ENCODE data around the gene PAK4.

Gene PAK4

DNA sequence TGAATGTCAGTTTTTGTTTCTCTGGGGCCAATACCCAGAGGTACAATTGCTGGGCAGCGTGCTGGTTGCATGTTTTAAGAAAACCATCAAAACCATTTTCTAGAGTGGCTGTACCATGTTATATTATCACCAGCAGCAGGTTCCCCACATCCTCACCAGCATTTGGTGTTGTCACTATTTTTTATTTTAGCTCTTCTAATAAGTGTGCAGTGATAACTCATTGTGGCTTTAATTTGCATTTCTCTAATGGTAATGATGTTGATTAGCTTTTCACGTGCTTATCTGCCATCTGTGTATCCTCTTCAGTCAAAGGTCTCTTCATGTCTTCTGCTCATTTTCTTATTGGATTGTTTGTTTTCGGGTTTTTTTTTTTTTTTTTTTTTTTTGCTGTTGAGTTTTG lies 21.9 kb downstream of the PAK4 start:
- DNase-seq: no peak

DNA sequence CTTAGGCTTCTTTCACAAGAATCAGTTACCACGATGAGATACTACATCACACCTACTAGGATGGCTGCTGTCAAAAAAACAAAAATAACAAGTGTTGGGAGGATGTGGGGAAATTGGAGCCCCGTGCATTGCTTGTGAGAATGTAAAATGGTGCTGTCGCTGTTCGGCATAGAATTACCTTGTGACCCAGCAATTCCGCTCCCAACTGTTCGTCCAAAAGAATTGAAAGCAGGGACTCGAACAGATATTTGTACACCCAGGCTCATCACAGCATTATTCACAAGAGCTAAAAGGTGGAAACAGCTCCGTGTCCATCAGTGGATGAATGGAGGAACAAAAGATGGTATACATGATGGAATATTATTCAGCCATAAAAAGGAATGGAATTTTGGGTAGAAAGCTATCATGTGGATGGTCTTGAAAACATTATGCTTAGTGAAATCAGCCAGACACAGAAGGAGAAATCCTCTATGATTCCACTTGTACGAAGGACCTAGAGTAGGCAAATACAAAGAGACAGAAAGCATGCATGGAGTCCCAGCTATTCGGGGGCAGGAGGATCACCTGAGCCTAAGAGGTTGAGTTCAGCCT lies 23.4 kb downstream of the PAK4 start:
- DNase-seq: no peak

DNA sequence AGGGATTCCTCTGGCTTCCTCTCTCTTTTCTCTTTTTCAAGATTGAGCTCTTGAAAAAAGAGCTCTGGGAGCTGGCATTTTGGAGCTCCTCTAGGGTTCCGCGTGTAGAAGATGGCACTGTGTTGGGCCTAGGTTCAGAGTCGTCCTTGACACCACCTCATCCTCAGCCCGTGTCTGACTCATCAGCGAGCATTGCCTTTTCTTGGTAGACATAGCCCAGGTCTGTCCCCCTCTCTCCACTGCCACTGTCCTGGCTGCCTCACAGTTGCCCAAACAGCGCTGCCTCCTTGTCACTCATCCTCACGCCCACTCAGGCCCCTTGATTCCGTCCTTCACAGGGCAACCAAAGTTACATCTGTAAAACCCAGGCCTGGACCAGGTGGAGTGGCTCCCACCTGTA lies 24.6 kb downstream of the PAK4 start:
- DNase-seq: no peak

DNA sequence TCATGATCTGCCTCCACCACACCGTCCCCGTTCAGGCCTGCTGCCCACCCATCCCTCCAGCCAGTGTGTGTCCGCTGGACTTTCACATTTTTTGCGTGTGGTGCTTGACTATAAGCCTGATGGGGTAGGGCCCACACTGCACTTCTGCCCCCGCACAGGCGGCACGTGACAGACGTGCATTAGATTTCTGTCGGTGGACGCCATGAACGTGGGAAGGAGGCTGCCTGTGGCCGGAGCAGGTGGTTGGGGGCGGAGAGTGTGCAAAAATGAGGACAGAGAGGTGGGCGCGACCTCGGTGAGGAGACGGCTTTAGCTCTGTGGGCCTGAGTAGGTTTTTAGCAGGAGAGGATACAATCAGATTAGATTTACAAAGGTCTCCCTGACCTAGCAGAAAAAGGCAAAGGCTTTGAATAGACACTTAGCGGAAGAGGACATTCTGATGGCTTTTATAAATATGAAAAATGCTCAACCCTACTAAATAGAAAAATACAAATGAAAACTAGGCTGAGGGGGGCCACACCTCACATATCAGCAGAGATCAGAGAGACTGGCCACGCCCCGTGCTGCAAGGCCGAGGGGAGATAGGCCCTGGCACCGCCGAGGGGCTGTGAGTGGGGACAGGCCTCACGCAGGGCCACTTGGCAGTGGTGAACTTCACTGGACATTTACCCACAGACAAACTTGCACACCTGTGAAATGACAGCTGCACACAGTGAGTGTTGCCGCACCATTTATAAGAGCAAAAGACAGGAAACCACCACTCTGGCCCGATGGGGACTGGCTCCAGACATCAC lies 25.4 kb downstream of the PAK4 start:
- no peak for DNase-seq

DNA sequence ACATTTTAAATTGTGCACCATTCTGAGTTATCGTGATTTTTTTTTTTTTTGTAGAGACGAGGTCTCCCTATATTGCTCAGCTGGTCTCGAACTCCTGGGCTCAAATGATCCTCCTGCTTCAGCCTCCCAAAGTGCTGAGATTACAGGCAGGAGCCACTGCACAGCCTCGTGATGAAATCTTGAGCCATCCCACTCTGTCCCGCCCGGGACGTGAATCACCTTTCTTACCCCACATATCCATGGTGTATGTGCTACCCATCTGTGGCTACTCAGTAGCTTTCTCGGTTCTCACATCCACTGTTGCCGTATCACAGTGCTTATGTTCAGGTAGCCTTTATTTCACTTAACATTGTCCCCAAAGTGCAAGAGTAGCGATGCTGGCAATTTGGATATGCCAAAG lies 26.5 kb downstream of the PAK4 start:
- no peak for DNase-seq

DNA sequence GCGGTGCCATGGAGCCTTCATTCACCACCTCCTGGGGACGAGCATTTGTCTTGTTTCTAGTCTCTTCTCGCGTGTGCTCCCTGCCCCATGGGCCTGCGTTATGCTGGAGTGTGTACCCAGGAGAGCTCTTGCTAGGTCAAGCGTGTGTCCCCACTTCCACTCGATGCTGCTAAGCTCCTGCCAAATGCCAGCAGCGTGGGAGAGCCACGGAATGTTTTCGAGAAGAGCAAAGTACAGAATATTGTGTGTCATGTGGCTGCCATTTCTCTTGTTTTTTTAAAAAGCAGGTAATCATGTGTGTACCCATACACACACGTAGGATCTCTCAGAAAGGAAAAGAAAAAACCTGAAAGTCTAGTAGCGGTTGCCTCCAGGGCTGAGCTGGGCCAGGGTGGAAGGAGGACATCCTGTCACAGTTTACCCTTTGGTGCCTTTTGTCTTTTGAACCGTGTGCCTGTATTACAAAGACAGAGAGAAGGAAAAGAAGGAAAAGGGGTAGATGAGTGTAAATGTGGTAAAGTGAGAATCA lies 28.6 kb downstream of the PAK4 start:
- no peak for DNase-seq

DNA sequence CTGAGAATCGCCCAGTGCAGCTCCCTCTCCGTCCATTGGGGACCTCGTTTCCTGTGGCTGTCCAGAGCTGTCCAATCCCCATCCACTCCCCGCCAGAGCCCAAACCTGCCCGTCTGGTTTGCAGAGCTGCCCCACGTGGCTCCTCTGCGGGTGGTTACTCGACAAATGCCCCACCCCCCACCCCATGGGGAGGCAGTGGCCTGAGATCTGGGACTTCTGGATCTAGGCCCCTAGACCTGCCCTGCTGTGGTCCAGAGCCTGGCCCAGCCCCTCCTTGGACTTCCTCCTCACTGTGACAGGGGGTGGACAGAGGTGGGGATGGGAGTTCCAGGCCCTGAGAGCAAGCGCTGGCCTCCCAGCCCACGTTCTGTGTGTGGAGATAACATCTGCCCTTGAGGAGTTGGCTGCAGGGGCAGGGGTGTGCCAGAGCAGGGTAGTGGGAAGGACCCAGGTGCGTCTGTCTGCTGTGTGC lies 29.1 kb downstream of the PAK4 start:
- no peak for DNase-seq

DNA sequence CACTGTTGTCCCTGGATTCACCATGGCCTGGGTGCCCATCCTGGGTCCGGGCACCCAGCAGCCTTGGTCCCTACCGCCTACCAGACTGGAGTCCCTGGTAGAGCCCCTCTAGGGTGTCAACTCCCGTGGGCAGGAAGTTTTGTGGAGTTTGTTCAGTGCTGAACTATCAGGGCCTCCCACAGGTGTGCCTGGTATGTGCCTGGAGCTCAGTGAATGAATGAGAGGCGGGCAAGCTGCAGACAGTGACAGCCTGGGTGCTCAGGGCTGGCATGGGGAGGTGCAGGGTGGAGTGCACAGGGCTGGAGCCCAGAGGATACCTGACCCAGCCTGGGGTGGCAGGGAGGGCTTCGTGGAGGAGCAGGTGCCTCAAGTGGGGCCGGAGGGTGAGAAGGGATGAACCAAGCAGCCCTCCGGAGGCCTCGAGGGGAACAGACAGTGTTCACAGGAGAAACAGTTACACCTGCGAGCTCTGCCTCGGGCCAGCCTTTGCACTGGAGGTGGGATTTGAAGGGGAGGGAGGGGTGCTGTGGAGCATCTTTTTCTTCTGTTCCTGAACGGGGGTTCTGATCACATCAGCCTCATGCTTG lies 29.6 kb downstream of the PAK4 start:
- DNase-seq: no peak

DNA sequence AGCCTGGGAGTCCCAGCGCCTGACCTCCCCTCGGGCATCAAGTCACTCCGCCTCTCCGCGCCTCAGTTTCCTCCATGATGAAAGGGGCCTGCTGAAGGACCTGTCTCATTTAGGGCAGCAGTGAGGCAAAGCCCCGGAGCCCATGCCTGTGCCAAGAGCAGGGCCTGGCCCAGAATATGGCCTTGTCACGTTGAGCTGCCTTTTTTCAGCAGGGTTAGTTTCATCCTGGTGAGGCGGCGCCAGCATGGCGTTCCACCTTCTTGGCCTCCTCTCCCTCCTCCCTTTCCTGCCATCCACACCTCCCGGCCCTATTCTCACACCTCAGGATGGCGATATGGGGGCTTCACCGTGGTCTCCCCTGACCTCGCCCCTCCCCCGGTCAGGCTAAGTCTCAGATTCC lies 30.2 kb downstream of the PAK4 start:
- DNase-seq: no peak

DNA sequence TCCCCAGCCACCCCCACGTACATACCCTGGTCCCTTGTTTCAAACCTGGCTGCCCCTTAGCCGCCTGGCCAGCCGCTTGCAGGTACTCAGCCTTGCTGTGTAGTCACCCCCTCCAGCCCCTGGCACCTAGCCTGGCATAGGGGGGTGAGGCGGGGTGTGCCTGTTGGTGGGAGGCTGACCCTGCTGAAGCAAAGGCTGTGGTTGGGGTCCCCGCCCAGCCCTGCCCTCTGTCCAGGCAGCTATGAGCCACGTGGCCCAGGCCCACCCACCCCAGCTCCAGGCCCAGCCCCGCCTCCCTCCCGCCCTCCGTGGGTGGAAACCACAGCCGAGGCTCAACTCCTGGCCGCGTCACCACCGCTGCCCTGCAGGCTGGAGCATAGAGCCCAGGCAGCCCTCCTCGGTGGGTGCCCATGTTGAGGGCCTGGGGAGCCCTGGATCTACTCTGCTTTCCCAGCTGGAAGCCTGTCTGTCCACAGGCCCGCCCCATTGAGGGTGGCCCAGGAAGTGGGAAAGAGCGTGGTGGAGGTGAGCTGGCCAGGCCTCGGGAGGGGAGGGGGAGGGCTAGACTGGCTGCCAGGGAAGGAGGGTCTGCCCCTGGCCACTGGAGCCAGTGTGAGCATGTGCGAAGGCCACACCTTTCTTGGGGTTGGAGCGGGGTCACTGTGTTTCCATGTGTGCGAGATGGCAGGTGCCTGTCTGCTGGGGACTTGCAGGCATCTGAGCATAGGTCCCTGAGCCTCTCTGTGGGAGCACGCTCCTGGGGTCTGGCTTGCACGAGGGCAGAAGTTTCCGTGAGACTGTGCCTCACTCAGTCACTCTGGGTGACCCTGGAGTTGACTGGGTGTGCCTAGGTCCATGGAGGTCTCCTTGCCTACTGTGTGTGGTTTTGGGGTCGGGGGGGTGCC lies 31.0 kb downstream of the PAK4 start:
- DNase-seq: no peak

DNA sequence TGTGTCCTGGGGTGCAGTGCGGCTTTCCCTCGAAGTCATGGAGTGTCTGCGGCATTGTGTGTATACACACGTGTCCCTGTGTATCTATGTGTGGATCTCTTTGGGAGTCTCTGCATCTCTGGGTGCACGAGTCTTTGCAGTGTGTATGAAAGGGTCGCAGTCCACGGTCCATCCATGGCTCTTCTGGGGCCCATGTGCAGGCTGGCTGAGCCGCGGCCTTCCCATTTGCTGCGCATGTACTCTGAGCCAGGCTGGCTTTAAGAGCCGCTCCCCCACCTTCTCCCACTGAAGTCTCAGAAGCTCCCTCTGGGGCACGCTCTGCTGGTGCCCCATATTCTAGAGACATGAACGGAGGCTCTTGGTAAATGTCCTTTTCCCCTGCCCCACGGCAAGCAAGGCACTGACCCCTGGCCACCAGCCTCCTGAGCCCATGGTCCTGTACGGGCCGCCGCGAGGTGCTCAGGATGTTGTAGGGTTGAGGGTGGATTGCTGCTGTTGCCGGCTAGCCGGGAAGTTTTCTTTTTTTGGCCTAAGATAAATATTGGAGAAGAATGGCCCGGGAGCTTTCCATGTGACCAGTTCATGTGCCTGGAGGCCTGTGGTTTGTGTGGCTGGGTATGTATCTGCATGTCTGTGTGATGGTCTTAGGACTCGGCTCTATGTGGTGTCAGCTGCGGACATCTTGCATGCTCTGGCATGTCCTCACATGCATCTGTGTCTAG lies 31.9 kb downstream of the PAK4 start:
- DNase-seq: no peak

DNA sequence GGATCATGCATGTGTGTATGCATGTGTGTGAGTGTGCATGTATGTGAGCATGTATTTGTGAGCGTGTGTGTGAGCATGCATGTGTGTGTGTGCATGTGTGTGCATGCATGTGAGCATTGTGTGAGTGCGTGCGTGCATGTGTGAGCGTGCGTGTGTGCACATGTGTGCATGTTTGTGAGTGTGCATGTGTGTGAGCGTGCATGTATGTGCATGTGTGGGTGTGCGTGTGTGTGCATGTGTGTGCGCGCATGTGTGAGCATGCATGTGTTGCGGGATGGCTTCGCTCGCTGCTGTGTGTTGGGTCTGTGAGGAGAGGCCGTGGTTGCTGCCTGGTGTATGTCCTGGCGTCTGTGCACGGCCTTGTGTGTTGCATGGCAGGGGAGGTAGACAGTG lies 32.4 kb downstream of the PAK4 start:
- no peak for DNase-seq

DNA sequence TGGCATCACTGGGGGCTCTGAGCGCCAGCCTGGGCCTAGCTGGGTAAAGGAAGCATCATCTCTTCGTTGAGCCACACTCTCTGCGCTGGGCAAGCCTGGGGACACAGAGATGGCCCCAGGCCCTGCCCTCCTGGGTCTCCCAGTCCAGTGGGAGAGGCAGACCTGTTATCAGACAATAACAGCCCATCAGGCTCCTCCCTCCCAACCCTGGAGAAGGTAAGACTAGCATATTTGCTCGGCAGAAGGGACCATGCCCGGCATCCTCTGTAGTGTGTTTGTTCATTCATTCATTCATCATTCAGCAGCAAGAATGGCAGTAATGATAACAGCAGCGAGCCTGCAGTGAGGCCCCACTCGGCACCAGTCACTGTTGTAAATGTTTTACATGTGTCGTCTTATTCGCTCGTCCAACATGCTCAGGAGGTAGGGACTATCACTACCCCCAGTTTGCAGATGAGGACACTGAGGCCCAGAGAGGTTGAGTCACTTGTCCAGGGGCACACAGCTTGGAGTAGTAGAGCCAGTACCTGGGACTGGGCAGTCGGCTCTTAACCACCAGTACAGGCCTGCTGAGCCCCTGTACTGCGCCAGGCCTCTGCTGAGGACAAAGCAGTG lies 33.2 kb downstream of the PAK4 start:
- no peak for DNase-seq

DNA sequence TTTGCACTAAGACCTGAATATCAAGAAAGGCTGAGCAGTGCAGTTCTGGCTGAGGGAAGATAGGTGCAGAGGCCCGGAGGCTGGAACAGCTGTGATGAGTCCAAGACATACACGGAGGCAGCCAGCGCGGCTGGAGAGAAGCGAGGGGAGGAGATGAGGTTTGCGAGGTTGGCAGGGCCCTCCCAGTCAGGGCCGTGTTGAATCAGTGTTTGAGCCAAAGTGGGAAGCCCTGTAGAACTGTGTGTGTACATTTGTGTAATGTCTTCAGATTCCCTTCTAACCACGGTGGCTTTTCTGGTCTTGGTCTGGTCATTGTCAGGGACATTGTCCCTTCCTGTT lies 34.9 kb downstream of the PAK4 start:
- DNase-seq: no peak

DNA sequence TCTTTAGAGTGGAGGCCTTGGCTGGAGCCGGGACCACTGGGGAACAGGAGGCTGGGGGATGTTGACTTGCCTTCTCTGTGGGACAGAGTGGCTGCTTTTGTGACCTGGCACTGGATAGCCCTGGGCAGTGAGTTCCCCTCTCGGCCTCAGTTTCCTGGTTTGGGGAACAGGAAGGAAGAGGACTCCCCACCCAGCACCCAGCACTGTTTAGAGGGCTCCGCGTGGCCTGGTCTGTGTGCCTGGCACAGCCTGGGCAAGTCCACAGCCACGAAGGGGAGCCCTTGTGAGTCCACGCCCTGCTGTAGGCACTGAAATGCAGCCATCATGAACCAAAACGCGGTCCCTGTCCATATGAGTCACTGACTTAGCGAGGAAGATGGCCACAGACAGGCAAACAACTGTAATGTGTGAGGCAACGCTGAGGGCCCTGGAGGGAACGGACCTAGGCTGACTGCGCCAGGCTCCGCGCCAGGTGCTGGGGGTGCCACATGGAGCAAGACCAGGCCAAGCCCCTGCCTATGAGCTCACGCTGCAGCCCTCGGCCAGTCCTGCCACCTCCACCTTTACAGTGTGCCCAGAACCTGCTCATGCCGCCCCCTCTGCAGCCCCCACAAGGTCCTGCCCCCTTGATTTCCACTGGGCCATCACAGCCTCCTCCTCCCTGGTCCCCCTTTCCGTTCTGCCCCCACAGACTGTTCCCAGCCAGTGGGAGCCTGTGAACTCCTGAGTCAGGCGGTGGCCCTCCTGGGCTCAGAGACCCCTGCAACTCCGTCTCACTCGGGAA lies 35.5 kb downstream of the PAK4 start:
- no peak for DNase-seq

DNA sequence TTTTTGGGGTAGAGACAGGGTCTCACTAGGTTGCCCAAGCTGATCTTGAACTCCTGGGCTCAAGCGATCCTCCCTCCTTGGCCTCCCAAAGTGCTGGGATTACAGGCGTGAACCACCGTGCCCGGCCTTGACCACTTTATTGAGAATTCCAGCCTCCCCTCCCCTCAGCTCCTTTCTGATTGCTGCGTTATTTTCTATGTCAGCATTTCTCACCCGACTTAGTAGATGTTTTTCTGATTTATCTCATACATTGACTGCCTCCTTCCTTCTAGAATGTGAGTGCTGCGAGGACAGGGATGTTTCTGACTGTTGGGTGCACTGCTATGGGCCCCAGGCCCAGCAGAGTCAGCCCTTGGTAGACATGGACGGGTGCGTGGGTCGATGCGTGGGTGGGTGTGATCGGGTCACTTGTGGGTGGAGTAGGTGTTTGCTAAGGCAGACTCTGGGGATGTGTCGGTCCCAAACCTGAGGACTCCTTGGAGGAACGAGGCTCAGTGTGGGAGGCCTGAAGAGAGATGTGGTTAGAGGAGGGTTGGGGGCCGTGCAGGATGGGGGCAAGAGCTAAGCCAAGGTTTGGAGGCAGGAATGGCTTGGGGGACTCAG lies 37.0 kb downstream of the PAK4 start:
- no peak for DNase-seq

DNA sequence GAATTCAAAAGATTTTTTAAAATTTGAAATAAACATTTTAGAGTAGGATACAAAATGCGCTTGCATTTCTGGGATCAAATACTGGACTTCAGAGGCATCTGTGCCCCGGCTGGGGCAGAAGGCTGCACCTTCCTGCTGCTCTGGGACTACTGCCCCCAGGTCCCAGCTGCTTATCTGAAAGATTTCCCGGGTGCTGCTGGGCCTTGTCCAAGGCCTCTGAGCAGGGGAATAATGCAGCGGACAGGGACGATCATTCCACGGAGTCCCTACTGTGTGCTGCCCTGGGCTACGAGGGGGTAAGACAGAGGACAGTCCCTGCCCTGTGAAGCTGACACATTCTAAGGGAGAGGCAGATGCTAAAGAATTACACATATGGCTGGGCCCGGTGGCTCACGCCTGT lies 38.0 kb downstream of the PAK4 start:
- no peak for DNase-seq

DNA sequence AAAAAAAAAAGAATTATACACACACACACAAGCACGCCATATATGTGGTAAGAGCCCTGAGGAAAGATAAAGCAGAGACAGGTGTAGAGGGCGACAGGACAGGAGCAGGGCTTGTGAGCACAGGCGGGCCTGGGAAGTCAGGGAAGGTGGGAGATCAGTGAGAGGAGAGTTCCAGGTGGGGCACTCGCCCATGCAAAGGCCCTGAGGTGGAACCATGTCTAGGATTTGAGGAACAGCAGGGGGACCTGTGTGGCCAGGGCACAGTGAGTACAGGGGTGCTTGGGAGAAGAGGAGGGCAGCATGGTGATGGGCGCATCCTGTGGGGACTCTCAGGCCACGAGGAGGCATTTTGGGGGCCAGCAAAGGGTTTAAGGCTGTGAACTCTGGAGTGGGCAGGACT lies 38.7 kb downstream of the PAK4 start:
- DNase-seq: no peak

DNA sequence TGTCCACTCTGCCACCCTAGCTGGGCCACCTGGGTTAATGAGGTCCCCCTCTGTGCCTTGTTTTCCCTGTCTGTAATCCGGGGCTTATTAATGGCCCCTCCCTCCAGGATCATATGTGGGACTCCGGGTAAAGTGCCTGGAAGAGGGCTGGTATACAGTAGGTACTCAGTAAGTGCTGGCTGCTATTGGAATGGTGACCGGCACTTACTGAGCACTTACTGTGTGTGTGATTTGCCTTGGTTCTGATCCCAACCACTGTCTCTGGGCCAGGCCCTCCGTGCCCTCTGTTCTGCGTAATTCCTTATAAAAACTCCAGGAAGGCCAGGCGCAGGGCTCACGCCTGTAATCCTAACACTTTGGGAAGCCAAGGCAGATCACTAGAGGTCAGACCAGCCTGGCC lies 40.3 kb downstream of the PAK4 start:
- no peak for DNase-seq

DNA sequence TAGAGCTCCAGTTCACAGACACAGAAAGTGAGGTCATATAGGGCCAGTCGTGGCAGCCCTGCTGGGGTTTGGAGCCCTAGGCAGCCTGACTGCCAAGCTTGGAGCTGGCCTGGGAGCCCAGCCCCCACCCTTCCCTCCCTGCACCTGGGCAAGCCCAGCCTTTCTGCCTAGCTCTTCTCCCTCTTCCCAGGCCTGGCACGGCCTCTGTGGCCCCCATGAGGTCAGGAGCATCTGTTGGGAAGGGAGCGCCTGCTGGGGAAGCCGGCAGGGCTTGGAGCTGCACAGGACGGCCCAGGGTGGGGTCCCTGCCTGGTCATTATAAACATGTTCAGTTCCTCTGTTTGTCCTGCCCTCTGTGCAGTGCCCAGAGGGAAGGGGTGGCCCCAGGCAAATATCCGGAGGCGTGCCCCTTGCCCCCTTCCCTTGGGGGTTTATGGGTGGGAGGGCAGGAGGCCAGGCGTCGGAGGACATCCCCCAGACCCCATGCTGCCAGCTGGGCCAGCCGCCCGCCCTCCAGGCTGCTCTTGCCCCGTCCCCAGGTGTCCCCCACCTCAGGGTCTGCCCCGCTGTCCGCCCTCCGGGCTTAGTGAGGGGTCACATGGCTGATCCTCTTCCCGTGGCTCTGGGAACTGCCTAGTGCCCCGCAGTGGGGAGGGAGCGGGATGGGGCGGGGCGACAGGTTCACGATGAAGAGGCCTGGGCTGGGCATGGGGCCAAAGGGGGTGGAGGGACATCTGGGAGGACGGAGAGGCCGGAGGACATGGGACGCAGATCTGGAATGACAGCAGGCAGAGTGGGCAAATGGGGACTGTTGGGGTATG lies 41.2 kb downstream of the PAK4 start:
- no peak for DNase-seq
